A673 (cell line): ENCODE results near the gene GRIN2A.

Source experiments
- CTCF ChIP-seq: fragments of 300-800, 200-600 bp; sonication (generic); conservative IDR thresholded peaks from 2 replicates; pipeline ENCODE4 v1.5.1; 2017; ENCODE audit warnings: low read depth, mild to moderate bottlenecking, antibody characterized with exemption, low read length, moderate library complexity, mixed read lengths
- EZH2 ChIP-seq: fragments of 200-600 bp; sonication (generic); IDR thresholded peaks from 2 replicates; pipeline ENCODE4 v1.6.1; 2017; ENCODE audit warnings: borderline replicate concordance, low read depth, mild to moderate bottlenecking, mixed read lengths, antibody characterized with exemption, low read length; ENCODE audit not compliant: poor library complexity, severe bottlenecking

- TF ChIP-seq CTCF (no peak), EZH2 (no peak)
Observed at GRCh38 chr16:9787717-9788116, 394.5 kb downstream of the GRIN2A start.
